ENCODE data around the gene COL4A1.

GRCh38 chr13:110157718-110158117, 149.2 kb downstream of the COL4A1 start:
- no peak for TF ChIP-seq CTCF (IDR thresholded peaks at IDR 0.05)
- TF ChIP-seq POLR2A (IDR thresholded peaks at IDR 0.05): no peak
